GM10248 (cell line): Measurements from ENCODE around the gene TGFBR3.

Source experiments
- CTCF ChIA-PET: fragments of 300-600 bp; sonication (Branson Sonifier 250); formaldehyde crosslinking; extraction: SDS; loops from one replicate; lab custom pipeline; 2021; ENCODE audit warnings: antibody characterized with exemption; lab: Yijun Ruan, JAX
- POLR2A ChIA-PET: fragments of 350-650 bp; sonication (Branson Sonifier 250); formaldehyde crosslinking; extraction: SDS; loops from one replicate; lab custom pipeline; 2020; ENCODE audit warnings: antibody characterized with exemption; lab: Yijun Ruan, JAX
- DNase-seq: peaks from one replicate; pipeline ENCODE4 v3.0.0; 2012; ENCODE audit errors: extremely low spot score
- CTCF ChIP-seq: IDR thresholded peaks from 2 replicates; pipeline ENCODE4 v1.5.1; 2012; ENCODE audit warnings: mild to moderate bottlenecking, low read depth; ENCODE audit errors: extremely low read depth, missing control alignments, control extremely low read depth

Gene TGFBR3

GRCh38 chr1:91847851-91848250 is 38.1 kb downstream of the TGFBR3 start:
- ChIA-PET CTCF (no interaction called here), POLR2A (no interaction called here)
- DNase-seq, result no peak

GRCh38 chr1:91846639-91847013 is 39.3 kb downstream of the TGFBR3 start:
- TF ChIP-seq CTCF, result no peak
- no peak for DNase-seq
- ChIA-PET POLR2A (no interaction called here), CTCF (interaction anchor here (0.9 to 2.2 kb wide), 6 partner anchors 10 to 37 kb away, joined by 3 to 7 read pairs (median 4); no protein-coding TSS in a partner anchor)

More at GRCh38 chr1:91847851-91848250, 38.1 kb downstream of the TGFBR3 start:
- TF ChIP-seq CTCF, result no peak

GRCh38 chr1:91846007-91846638 is 39.8 kb downstream of the TGFBR3 start:
- TF ChIP-seq CTCF, result no peak
- DNase-seq, result no peak
- CTCF ChIA-PET, result interaction anchor here (0.9 to 2.2 kb wide), 5 partner anchors 10 to 38 kb away, joined by 3 to 7 read pairs (median 4); no protein-coding TSS in a partner anchor
- POLR2A ChIA-PET, result no interaction called here

- ChIA-PET POLR2A (no interaction called here), CTCF (interaction anchor here (1.6 to 2.2 kb wide), 3 partner anchors 10 to 18 kb away, joined by 4 to 7 read pairs (median 4); no protein-coding TSS in a partner anchor)
- DNase-seq, result no peak
- no peak for TF ChIP-seq CTCF
Observed at GRCh38 chr1:91844862-91845528, 41.0 kb downstream of the TGFBR3 start.

GRCh38 chr1:91843843-91844242 is 42.1 kb downstream of the TGFBR3 start:
- CTCF ChIA-PET, result interaction anchor here (1.6 kb wide), 1 partner anchor 11 kb away, joined by 4 read pairs; no protein-coding TSS in a partner anchor
- no peak for DNase-seq
- TF ChIP-seq CTCF, result no peak
- POLR2A ChIA-PET, result no interaction called here

GRCh38 chr1:91842563-91842962 is 43.4 kb downstream of the TGFBR3 start:
- POLR2A ChIA-PET, result no interaction called here
- no peak for TF ChIP-seq CTCF
- CTCF ChIA-PET, result interaction anchor here (0.6 to 1.7 kb wide), 4 partner anchors 9 to 41 kb away, joined by 3 to 4 read pairs (median 4); no protein-coding TSS in a partner anchor
- DNase-seq, result no peak
